Activated T-cell treated with anti-CD3 and anti-CD28 coated beads, Interleukin-2, amount 50 U/mL, for 72 hours (primary cell): ENCODE results near the gene CPT1A. TPM values are rescaled to one million over a fixed set of nuclear protein-coding genes. Genes with fewer than 3 reads are reported as not detected.

ENCODE experiments used
- ATAC-seq, 2 donors: fragments of 150-1000 bp; cut with Tn5 transposase; replicated peaks in 1 of 2; 2 replicates each; pipeline ENCODE4 v1.10.0; 2021; ENCODE audit warnings: moderate library complexity in 2 of 2, mild to moderate bottlenecking in 1 of 2
- DNase-seq, 2 donors: peaks; one replicate each; pipeline ENCODE4 v3.0.0; 2021 to 2022; ENCODE audit warnings: mixed read lengths in 1 of 2
- H3K27ac Mint-ChIP-seq: one replicate; pipeline ENCODE4 v1.8.0; 2022; ENCODE audit warnings: mild to moderate bottlenecking, moderate library complexity, mixed read lengths
- H3K27me3 Mint-ChIP-seq: one replicate; pipeline ENCODE4 v1.8.0; 2022; ENCODE audit warnings: low read depth, mixed read lengths
- H3K36me3 Mint-ChIP-seq, 2 donors: one replicate each; pipeline ENCODE4 v1.8.0; 2022; ENCODE audit warnings: mixed read lengths in 2 of 2, mild to moderate bottlenecking in 1 of 2; ENCODE audit not compliant: insufficient read depth in 2 of 2
- H3K4me1 Mint-ChIP-seq: one replicate; pipeline ENCODE4 v1.8.0; 2022; ENCODE audit warnings: low read depth, mixed read lengths
- H3K4me3 Mint-ChIP-seq, 2 donors: one replicate each; pipeline ENCODE4 v1.8.0; 2022; ENCODE audit warnings: mild to moderate bottlenecking in 2 of 2, mixed read lengths in 2 of 2, moderate library complexity in 2 of 2
- H3K9me3 Mint-ChIP-seq, 2 donors: one replicate each; pipeline ENCODE4 v1.8.0; 2022; ENCODE audit warnings: mixed read lengths in 2 of 2
- total RNA-seq, 2 donors: library from RNA; stranded (reverse); gene quantifications; one replicate each; pipeline ENCODE4 v1.2.3, GENCODE V29; 2022

Gene CPT1A
- total RNA-seq, 2 donors from 2014 or later = 26.2 to 35.8 TPM

DNA sequence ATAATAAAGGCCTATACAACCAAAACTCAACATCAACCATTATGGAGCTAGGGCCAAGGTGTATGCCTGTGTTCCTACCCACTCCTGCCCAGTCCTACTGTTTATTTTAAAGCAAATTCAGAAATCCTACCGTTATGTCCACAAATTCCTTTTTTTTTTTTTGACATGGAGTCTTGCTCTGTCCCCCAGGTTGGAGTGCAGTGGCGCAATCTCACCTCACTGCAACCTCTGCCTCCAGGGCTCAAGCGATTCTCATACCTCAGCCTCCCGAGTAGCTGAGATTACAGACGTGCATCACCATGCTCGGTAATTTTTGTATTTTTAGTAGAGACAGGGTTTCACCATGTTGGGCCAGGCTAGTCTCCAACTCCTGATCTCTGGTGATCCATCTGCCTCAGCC, 3.1 kb upstream of the CPT1A start:
- H3K27me3 Mint-ChIP-seq = peaks cover 8% of the 10 kb centered on the region
- no peaks in the 10 kb centered on the region for H3K9me3 Mint-ChIP-seq
- ATAC-seq (no peak), DNase-seq (no peak)
- H3K4me1 Mint-ChIP-seq = peaks cover 31% of the 10 kb centered on the region
- peaks cover 0 to 2% of the 10 kb centered on the region in 2 donors for H3K36me3 Mint-ChIP-seq
- no peak overlapping the region for H3K27ac Mint-ChIP-seq
- peak overlapping the region; percentile 88 to 94 for H3K4me3 Mint-ChIP-seq

DNA sequence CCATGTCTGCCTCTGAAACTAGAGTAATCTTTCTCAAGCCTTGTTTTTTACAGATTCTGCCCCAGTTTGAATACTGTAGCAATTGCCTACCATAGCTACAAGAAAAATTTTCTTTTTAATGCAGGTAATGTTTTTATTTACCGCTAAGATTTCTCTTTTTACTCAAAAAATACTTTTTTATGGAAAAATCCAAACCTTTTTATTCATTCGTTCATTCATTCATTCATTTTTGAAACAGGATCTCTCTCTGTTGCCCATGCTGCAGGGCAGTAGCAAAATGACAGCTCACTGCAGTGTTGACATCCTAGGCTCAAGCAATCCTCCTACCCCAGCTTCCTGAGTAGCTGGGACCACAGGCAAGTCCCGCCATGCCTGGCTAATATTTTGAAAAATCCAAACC, 2.7 kb upstream of the CPT1A start:
- DNase-seq (no peak), ATAC-seq (no peak)
- H3K36me3 Mint-ChIP-seq = peaks cover 0 to 2% of the 10 kb centered on the region in 2 donors
- peak overlapping the region; percentile 88 to 94 for H3K4me3 Mint-ChIP-seq
- H3K4me1 Mint-ChIP-seq = peaks cover 35% of the 10 kb centered on the region
- peaks cover 8% of the 10 kb centered on the region for H3K27me3 Mint-ChIP-seq
- H3K9me3 Mint-ChIP-seq = no peaks in the 10 kb centered on the region
- H3K27ac Mint-ChIP-seq = no peak overlapping the region

DNA sequence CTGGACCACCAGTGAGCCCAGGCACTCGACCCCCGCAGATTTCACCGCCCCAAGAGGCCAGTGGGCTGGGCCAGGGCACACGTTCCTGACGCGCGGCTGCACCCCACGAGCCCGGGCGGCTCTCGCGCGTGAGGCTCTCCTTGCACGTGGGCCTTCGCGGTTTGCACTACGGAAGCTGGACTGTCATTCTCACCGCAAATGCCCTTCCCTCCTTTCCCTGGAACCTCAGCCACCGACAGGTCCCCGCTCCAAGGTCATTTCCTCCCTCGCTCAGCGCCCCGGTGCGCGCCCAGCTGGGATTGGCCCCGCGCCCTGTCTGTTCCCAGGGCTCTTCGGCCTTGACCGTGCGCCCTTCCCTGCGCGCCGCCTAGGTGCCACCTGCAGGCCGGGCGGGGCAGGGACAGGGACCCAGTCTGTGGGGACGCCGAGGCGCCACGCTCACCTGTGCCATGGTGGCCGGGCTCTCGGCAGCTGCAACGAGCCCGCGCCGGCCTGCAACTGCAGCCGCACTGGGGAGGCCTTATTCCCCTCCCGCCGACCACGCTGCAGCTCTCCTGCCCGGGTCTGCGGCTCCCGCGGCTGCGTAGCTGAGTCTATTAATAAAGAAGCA, 2.1 kb upstream of the CPT1A start:
- Mint-ChIP-seq H3K27ac (peak overlapping the region; percentile 42), H3K36me3 (peaks cover 0 to 2% of the 10 kb centered on the region in 2 donors)

DNA sequence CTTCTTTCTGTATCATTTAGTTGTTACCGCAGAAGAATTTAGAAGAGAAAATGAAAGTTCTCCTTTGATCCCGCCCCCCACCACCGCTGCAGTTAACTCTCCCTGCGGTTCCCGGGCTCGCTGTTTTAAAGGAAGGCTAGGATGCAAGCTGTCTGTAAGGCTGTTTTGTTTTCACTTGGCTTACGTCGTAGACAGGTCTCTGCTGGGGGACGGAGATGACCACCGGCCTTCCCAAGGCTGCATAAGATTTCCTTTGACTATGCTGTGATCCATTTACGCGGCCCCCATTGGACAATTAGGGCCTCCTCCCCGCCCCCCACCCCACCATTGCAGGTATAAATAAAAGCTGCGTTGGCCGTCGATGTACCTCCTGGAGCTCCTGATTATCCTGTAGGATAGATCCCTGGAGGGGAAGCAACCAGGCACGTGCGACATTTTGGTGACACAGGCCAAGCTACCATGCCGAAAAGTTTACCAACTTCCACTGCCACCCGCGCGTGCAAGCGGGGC, 1.4 kb upstream of the CPT1A start:
- DNase-seq (peak; percentile 45 to 49), ATAC-seq (no peak)
- peaks cover 0 to 2% of the 10 kb centered on the region in 2 donors for H3K36me3 Mint-ChIP-seq
- peak overlapping the region; percentile 12 for H3K27ac Mint-ChIP-seq
- peaks cover 40% of the 10 kb centered on the region for H3K4me1 Mint-ChIP-seq
- H3K9me3 Mint-ChIP-seq = no peaks in the 10 kb centered on the region
- peaks cover 8% of the 10 kb centered on the region for H3K27me3 Mint-ChIP-seq
- H3K4me3 Mint-ChIP-seq = peak overlapping the region; percentile 88 to 94

More for the DNA sequence above, 2.1 kb upstream of the CPT1A start:
- H3K27me3 Mint-ChIP-seq = peaks cover 8% of the 10 kb centered on the region
- H3K4me3 Mint-ChIP-seq = peak overlapping the region; percentile 88 to 94
- H3K9me3 Mint-ChIP-seq = no peaks in the 10 kb centered on the region
- peak; percentile 85 to 86 for DNase-seq
- peak; percentile 75 for ATAC-seq
- peaks cover 37% of the 10 kb centered on the region for H3K4me1 Mint-ChIP-seq

DNA sequence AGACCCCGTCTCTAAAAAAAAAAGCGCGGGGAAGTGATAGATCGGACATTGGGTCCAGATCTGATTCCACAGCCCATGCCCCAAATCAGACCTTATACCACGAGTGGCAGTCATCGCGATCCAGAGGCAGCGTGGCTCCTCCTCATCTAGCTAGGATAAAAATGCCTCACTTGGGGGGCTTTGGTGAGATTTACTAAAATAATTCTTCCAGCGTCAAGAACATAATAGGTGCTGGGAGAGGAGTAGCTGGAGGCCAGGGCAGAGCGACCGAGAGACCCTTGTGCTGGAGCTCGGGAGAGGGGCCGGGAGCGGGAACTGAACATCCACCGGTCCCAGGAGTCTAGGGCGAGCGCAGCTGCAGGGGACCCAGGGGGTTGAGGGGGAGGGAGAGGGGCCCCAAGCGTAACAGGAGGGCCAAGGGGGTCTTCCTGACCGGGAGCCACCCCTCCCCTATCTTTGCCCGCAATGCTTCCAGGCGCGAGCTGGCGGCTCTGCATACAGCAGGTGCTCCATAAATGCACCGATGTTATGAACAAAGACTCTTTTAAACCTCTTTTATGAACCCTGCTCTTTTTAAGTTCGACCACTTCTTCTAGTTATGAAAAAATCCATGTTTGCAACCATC, 823 bp upstream of the CPT1A start:
- H3K9me3 Mint-ChIP-seq = no peaks in the 10 kb centered on the region
- H3K4me1 Mint-ChIP-seq = peaks cover 45% of the 10 kb centered on the region
- H3K27ac Mint-ChIP-seq = peak overlapping the region; percentile 12
- peaks cover 0 to 2% of the 10 kb centered on the region in 2 donors for H3K36me3 Mint-ChIP-seq
- H3K4me3 Mint-ChIP-seq = peak overlapping the region; percentile 88 to 94
- DNase-seq (peak in 1 of 2 donors; percentile 4), ATAC-seq (no peak)
- H3K27me3 Mint-ChIP-seq = peaks cover 8% of the 10 kb centered on the region

DNA sequence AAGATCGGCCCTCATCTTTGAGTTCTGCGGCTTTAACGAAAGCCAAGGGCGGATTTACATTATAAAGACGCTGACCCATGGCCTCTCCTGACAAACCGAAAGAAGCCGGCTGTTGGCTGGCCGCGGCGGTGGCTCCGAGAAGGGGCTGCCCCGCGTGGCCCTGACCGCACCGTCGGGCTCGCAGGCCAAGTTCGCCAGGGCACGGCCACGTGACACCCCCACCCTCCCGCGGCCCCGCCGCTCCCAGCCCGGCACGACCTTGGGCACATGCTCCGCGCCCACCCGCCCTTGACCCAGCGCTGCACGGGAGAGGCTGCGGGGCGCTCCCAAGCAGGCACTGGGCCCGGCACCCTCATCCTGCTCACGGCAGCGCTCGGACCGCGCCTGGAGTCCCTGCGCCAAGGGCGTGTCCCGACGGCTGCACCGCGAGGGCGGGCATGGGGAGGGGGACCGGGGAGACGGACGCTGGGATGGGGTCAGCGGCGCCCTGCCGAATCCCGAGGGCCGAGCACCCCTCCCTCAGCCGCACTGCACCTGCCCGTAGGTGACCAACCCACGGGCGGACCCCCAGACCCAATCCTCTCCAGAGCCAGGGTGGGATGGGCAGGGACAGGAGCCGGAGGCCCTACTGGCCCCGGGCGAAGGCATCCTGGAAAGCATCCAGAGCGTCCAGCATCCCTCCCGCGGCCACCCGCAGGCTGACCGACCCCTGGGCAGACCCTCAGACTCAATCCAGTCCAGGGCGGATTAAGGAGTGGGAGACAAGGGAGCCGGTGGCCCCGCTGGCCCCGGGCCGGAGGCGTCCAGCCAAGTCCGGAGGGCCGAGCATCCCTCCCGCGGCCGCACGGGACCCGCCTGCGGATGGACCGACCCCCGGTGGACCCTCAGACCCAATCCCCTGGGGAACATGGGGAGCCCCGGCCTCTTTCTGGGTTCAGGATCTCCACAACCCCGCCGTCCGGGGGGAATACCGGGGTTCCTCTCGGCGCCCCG, 759 bp downstream of the CPT1A start:
- H3K4me1 Mint-ChIP-seq = peaks cover 56% of the 10 kb centered on the region
- no peak for ATAC-seq
- H3K27me3 Mint-ChIP-seq = peaks cover 8% of the 10 kb centered on the region

DNA sequence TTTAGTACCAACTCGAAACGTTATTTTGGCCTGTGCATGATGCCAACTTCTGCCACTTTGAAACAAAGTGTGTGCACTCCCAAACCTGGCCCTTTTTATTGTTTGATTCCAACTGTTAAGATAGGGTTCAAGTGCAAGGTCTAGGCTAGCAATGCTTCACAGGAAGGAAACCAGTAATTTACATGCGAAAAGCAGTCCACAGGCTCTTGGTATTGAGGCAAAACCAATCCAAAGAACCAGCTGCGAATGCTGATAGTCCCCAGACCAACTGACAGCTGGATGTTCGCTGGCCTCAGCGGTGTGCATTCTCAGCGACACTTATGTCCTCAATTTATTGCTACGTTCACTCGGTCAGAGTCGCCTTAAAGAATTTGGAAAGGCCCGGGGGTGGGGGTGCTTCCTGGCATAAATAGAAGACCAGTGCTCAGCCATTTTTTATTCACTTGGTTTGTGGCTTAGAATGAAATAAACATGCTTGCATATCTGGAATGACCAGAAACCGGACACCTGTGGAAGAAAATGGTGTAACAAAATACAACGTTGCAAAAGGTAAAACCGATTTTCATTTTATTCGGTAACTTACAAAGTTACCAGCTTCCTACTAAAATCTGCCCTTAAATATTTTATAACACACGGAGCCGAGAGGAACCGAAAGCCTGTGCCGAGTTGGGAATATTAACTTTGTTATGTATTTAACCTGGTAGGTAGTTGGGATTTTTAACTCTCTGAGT, 1.6 kb downstream of the CPT1A start:
- DNase-seq (peak in 1 of 2 donors; percentile 14), ATAC-seq (no peak)
- peaks cover 0 to 2% of the 10 kb centered on the region in 2 donors for H3K36me3 Mint-ChIP-seq
- H3K27ac Mint-ChIP-seq = peak overlapping the region; percentile 54
- peak overlapping the region; percentile 86 to 89 for H3K4me3 Mint-ChIP-seq
- H3K9me3 Mint-ChIP-seq = no peaks in the 10 kb centered on the region
- H3K27me3 Mint-ChIP-seq = peaks cover 3% of the 10 kb centered on the region
- H3K4me1 Mint-ChIP-seq = peaks cover 56% of the 10 kb centered on the region

More for the DNA sequence above, 759 bp downstream of the CPT1A start:
- DNase-seq = peak; percentile 41 to 43
- H3K4me3 Mint-ChIP-seq = peak overlapping the region; percentile 86 to 89
- H3K36me3 Mint-ChIP-seq = peaks cover 0 to 2% of the 10 kb centered on the region in 2 donors
- no peaks in the 10 kb centered on the region for H3K9me3 Mint-ChIP-seq
- no peak overlapping the region for H3K27ac Mint-ChIP-seq

DNA sequence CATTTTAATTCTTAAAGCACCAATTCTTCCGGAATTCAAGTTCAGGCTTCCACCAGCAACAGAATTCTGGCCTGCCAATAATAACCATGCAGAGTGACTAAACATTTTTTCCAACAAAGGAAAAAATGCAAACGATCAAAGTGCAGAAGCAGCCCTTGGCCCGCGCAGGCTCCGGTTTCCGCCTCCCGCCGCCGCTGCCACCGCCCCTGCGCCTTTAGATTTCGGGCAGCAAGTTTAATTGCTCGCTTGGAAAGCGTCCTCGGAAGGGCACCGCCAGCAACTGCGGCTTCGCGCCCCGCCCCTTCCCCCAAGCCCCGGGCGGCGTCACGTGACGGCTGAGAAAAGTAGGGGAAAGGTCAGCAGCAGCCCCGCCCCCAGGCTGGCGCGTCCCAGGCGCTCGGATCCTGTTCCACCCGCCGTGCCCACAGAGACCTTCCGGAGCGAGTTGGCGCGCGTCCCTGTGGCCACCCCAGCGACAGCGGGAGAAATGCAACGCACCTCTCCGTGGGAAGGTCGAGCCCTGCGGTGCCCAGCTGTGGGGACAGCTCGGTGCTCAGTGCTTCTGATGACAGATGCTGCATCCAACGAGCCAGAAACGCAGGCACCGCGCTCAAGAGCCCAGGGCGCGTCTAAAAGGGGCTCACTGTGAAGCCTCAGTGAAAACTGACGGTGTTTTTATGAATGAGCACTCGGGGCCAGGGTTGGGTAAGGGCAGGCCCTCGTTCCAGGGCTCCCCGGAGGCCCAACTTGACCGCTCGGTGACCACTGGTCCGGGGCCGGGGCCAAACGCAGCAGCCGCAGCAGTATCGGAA, 2.5 kb downstream of the CPT1A start:
- peaks cover 54% of the 10 kb centered on the region for H3K4me1 Mint-ChIP-seq
- H3K4me3 Mint-ChIP-seq = peak overlapping the region; percentile 86 to 89
- H3K9me3 Mint-ChIP-seq = no peaks in the 10 kb centered on the region
- H3K27me3 Mint-ChIP-seq = no peaks in the 10 kb centered on the region
- peak overlapping the region; percentile 54 for H3K27ac Mint-ChIP-seq
- ATAC-seq (peak; percentile 60 to 63), DNase-seq (peak; percentile 94)
- peaks cover 0 to 2% of the 10 kb centered on the region in 2 donors for H3K36me3 Mint-ChIP-seq

DNA sequence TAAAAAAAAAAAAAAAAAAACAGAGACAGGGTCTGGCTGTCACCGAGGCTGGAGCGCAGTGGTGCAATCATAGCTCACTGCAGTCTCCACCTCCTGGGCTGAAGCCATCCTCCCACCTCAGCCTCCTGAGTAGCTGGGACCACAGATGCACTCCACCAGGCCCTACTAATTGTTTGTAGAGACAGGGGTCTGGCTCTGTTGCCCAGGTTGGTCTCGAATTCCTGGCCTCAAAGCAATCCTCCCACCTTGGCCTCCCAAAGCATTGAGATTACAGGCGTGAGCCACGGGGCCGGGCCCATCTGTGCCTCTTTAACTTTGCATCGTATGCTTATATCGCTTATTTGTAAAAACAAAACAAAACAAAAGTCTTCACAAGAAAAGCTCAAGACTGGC, 3.1 kb downstream of the CPT1A start:
- no peak for ATAC-seq

DNA sequence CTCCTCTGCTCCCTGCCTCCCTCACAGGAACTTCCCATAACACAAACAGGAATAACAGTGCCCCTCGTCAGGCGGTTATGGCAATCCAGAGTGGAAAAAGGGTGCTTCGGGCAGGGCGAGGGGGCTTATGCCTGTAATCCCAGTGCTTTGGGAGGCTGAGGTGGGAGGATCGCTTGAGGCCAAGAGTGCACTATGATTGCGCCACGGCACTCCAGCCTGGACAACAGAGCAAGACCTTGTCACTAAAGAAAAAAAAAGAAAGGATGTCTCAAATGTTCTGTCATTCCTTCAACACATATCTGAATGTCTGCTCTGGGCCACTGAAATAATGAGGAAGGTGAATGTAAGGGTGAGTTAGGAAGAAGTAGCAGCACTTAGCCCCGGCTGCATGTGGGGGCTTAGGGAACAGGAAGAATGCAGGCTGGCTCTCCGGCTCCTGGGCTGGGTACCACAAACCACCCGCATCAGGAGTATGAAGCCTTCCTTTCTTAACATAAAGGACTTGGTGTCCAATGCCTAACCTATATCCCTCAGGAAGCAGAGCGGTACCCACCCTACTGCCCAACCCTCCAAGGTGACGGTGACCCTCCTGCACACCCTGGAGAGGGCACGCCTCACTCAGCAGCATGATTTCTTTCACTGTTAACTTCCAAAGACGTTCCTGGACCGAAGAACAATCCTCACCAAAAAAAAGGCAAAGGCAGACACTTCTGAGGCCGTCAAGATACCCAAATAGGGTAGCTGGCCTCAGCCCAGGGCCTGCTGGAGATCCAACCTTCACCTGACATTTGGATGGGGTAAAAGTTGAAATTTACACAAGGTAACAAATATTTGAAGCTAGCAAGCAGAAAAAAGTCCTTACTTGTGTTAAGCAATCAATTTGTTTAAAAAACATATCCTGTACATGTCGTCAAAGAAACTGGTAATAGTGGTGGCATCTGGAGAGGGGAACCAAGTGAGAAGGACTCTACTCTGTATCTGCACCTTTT, 3.8 kb downstream of the CPT1A start:
- Mint-ChIP-seq H3K4me1 (peaks cover 43% of the 10 kb centered on the region), H3K4me3 (peak overlapping the region; percentile 64 to 71), H3K9me3 (no peaks in the 10 kb centered on the region), H3K36me3 (peaks cover 0 to 1% of the 10 kb centered on the region in 2 donors), H3K27ac (peak overlapping the region; percentile 87), H3K27me3 (no peaks in the 10 kb centered on the region)
- DNase-seq = no peak
- ATAC-seq = no peak

More for the DNA sequence above, 3.1 kb downstream of the CPT1A start:
- DNase-seq = peak; percentile 37 to 40
- peak overlapping the region; percentile 54 for H3K27ac Mint-ChIP-seq
- peak overlapping the region; percentile 86 to 89 for H3K4me3 Mint-ChIP-seq
- peaks cover 0 to 2% of the 10 kb centered on the region in 2 donors for H3K36me3 Mint-ChIP-seq
- no peaks in the 10 kb centered on the region for H3K9me3 Mint-ChIP-seq
- peaks cover 47% of the 10 kb centered on the region for H3K4me1 Mint-ChIP-seq
- H3K27me3 Mint-ChIP-seq = no peaks in the 10 kb centered on the region

DNA sequence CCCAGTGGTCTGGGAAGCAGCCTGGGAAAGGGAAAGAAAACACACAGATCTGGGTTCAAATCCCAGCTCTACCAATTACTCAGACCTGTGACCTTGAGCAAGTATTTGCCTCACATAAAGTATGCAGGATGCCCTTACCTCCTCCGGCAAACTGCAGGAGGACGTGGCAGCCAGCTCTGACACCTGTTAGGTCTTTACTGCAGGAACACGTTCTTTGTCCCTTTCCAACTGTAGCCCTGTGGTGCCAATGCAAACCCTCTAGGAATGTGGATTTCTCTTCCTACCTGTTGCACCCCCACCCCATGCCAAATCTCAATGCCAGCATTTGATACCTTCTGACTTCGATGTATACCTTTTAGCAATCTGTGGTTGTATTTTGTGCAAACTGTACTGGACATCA, 6.0 kb downstream of the CPT1A start:
- Mint-ChIP-seq H3K4me1 (peaks cover 38% of the 10 kb centered on the region), H3K9me3 (no peaks in the 10 kb centered on the region), H3K36me3 (no peaks in the 10 kb centered on the region), H3K4me3 (no peak overlapping the region), H3K27ac (no peak overlapping the region), H3K27me3 (no peaks in the 10 kb centered on the region)
- DNase-seq (no peak), ATAC-seq (no peak)
